Measurements from ENCODE around the gene KIF5C.

DNA sequence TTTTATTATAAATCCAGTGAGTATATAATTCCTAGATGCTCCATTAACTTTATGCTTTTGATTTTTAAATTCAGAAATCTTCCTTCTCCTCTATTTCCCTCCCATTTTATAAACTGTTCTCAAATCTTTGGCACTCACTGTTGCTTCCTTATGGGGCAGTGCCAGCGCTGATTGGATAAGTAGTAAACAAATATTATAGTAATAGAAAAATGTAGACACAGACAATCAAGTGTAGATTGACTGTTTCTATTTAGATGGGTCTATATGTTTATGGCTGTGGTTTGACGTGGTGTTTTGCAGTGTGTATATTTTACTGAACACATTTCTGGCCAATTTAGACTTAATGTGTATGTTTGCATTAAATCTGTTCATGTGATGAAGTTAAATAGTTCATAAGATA lies 200.1 kb downstream of the KIF5C start:
- no peak for TF ChIP-seq CTCF (optimal IDR thresholded peaks at IDR 0.05 in 1 of 3, IDR thresholded peaks at IDR 0.05 in 1 of 3, conservative IDR thresholded peaks at IDR 0.05 in 1 of 3; ENCODE audit: extremely low read depth in 1 of 3, insufficient read depth in 2 of 3, low read length in 3 of 3)
- no peak for TF ChIP-seq EZH2 (IDR thresholded peaks at IDR 0.05; ENCODE audit: low read length)
